HepG2 (cell line): ENCODE data around the gene ZNF132. TPM values are rescaled to one million over a fixed set of nuclear protein-coding genes. Genes with fewer than 3 reads are reported as not detected.

Experiments
- ATAC-seq: fragments of 200-7000 bp; cut with Tn5 transposase; 3 replicates; pipeline ENCODE4 v1.9.1; 2020; ENCODE audit warnings: mild to moderate bottlenecking, moderate library complexity
- BruUV-seq: library from RNA; stranded (reverse); fragments of 400-500 nt; replicated peaks from 2 replicates; lab custom pipeline; 2021; lab: Mats Ljungman, UMichigan
- CTCF ChIA-PET: fragments of 300-600 bp; formaldehyde crosslinking; extraction: SDS; loops from one replicate; lab custom pipeline; 2021; ENCODE audit warnings: low total read pairs, inconsistent platforms, low intra/inter-chr PET ratio; lab: Yijun Ruan, JAX
- POLR2A ChIA-PET: fragments of 350-600 bp; sonication (Branson Sonifier 250); formaldehyde crosslinking; loops from one replicate; lab custom pipeline; 2020; ENCODE audit warnings: antibody characterized with exemption, inconsistent platforms; lab: Yijun Ruan, JAX
- DNase-seq: peaks from one replicate; pipeline ENCODE4 v3.0.0-alpha.2; 2015; ENCODE audit warnings: low spot score
- FAIRE-seq: peaks from 3 replicates; lab custom pipeline; 2011; peaks lifted over from hg19 to GRCh38; lab: Jason Lieb, UNC
- H2AFZ ChIP-seq: one replicate; pipeline ENCODE4 v1.6.1; 2011; ENCODE audit warnings: low read length, inconsistent platforms
- H3K27ac ChIP-seq: fragments of 300-600 bp; 3 replicates; pipeline ENCODE4 v1.8.0; 2011; ENCODE audit warnings: mixed run types, mild to moderate bottlenecking, mixed read lengths, low read length, inconsistent platforms; ENCODE audit not compliant: insufficient read depth; ENCODE audit errors: extremely low read length
- H3K27me3 ChIP-seq, 2 experiments: fragments of 200-600 bp in 1 of 2; 2 replicates in 1 of 2; 3 replicates in 1 of 2; pipeline versions ENCODE4 v1.6.0 to v1.8.0; 2011; ENCODE audit warnings: low read length in 2 of 2, mild to moderate bottlenecking in 2 of 2, moderate library complexity in 2 of 2, inconsistent platforms in 1 of 2; ENCODE audit not compliant: insufficient read depth in 2 of 2, control insufficient read depth in 1 of 2
- H3K36me3 ChIP-seq, 2 experiments: fragments of 200-600 bp in 1 of 2; replicated peaks in 1 of 2; 2 replicates in 1 of 2; 3 replicates in 1 of 2; pipeline versions ENCODE4 v1.5.1 to v1.8.0; 2011; ENCODE audit warnings: low read length in 2 of 2, inconsistent platforms in 1 of 2; ENCODE audit not compliant: insufficient read depth in 2 of 2, control insufficient read depth in 1 of 2
- H3K4me1 ChIP-seq: 2 replicates; pipeline ENCODE4 v1.5.1; 2012; ENCODE audit warnings: low read length, inconsistent platforms; ENCODE audit not compliant: insufficient read depth
- H3K4me2 ChIP-seq: 2 replicates; pipeline ENCODE4 v1.6.0; 2011; ENCODE audit warnings: low read depth, low read length, inconsistent platforms
- H3K4me3 ChIP-seq, 3 experiments: fragments of 200-600 bp in 1 of 3; sonication (generic), shearing (Covaris generic) in 1 of 3; replicated peaks in 1 of 3; 2 replicates each; pipeline ENCODE4 v1.5.1; 2011 to 2016; ENCODE audit warnings: low read length in 3 of 3, inconsistent platforms in 2 of 3, low read depth in 2 of 3, mild to moderate bottlenecking in 2 of 3, control low read depth in 1 of 3, mixed read lengths in 1 of 3; ENCODE audit not compliant: insufficient read depth in 1 of 3
- H3K79me2 ChIP-seq: one replicate; pipeline ENCODE4 v1.6.1; 2011; ENCODE audit warnings: low read length, inconsistent platforms; ENCODE audit not compliant: insufficient read depth
- H3K9ac ChIP-seq: 2 replicates; pipeline ENCODE4 v1.6.0; 2011; ENCODE audit warnings: mild to moderate bottlenecking, low read depth, low read length, inconsistent platforms; ENCODE audit not compliant: insufficient read depth
- H3K9me3 ChIP-seq: 2 replicates; pipeline ENCODE4 v1.5.1; 2012; ENCODE audit warnings: mild to moderate bottlenecking, low read length
- H4K20me1 ChIP-seq: 2 replicates; pipeline ENCODE4 v1.6.0; 2011; ENCODE audit warnings: inconsistent platforms, mild to moderate bottlenecking, low read length, moderate library complexity; ENCODE audit not compliant: insufficient read depth
- ATAD3A ChIP-seq: sonication (generic); formaldehyde crosslinking; IDR thresholded peaks from 2 replicates; pipeline ENCODE4 v1.4.0; 2020; ENCODE audit warnings: missing genetic modification reagents
- CC2D1A ChIP-seq: sonication (generic); formaldehyde crosslinking; IDR thresholded peaks from 2 replicates; pipeline ENCODE4 v1.8.1; 2023; ENCODE audit warnings: mild to moderate bottlenecking, missing genetic modification reagents
- KDM2A ChIP-seq: sonication (generic); formaldehyde crosslinking; IDR thresholded peaks from 2 replicates; pipeline ENCODE4 v1.4.0; 2020; ENCODE audit warnings: low read depth, missing genetic modification reagents, borderline replicate concordance
- MEF2D ChIP-seq: sonication (generic); formaldehyde crosslinking; IDR thresholded peaks from 2 replicates; pipeline ENCODE4 v1.5.1; 2020; ENCODE audit warnings: mild to moderate bottlenecking, missing genetic modification reagents
- MIER3 ChIP-seq: IDR thresholded peaks from 2 replicates; pipeline ENCODE4 v1.6.1; 2016; ENCODE audit warnings: missing compliant biosample characterization, borderline replicate concordance
- SRSF4 ChIP-seq: fragments of 200-400 bp; formaldehyde crosslinking; IDR thresholded peaks from one replicate; pipeline ENCODE4 v1.6.1; 2018; ENCODE audit warnings: mild to moderate bottlenecking, low read depth, low read length, moderate library complexity; ENCODE audit not compliant: poor library complexity, severe bottlenecking
- TMF1 ChIP-seq: sonication (generic); formaldehyde crosslinking; IDR thresholded peaks from 2 replicates; pipeline ENCODE4 v1.8.1; 2022; ENCODE audit warnings: low read depth, missing genetic modification reagents
- ZNF432 ChIP-seq: sonication (generic); formaldehyde crosslinking; IDR thresholded peaks from 2 replicates; pipeline ENCODE4 v1.5.0; 2020; ENCODE audit warnings: missing genetic modification reagents, mild to moderate bottlenecking, borderline replicate concordance
- ZNF446 ChIP-seq: sonication (generic); formaldehyde crosslinking; IDR thresholded peaks from 2 replicates; pipeline ENCODE4 v1.5.0; 2020; ENCODE audit warnings: mild to moderate bottlenecking, missing genetic modification reagents
- ZNF451 ChIP-seq: sonication (generic); formaldehyde crosslinking; IDR thresholded peaks from 2 replicates; pipeline ENCODE4 v1.5.0; 2020; ENCODE audit warnings: mild to moderate bottlenecking, missing genetic modification reagents
- ZNF615 ChIP-seq: sonication (generic); formaldehyde crosslinking; IDR thresholded peaks from 2 replicates; pipeline ENCODE4 v1.5.0; 2020; ENCODE audit warnings: mild to moderate bottlenecking, missing genetic modification reagents, borderline replicate concordance
- ZSCAN20 ChIP-seq: sonication (generic); formaldehyde crosslinking; IDR thresholded peaks from 2 replicates; pipeline ENCODE4 v1.4.0; 2020; ENCODE audit warnings: missing genetic modification reagents, mild to moderate bottlenecking, borderline replicate concordance
- in situ Hi-C: cut with HindIII; loops from 2 replicates; pipeline ENCODE4 v1.10.0; 2017; ENCODE audit warnings: low pct_unique_long_range_greater_than_20kb; ENCODE audit not compliant: extremely low pct_ligation_motif_present
- intact Hi-C: fragments of 100-400 bp; cut with micrococcal nuclease; formaldehyde crosslinking; loops from one replicate; pipeline ENCODE4 v1.10.0; 2022; ENCODE audit not compliant: unreplicated experiment
- polyA plus RNA-seq, 8 experiments: library from polyadenylated mRNA; depleted of rRNA in 3 of 8; stranded (reverse) in 7 of 8; unstranded in 1 of 8; fragments of >200 nt; fragmentation: Illumina TruSeq in 4 of 8; extraction: Trizol in 4 of 8; gene quantifications; 2 replicates each; pipeline versions ENCODE4 v1.2.1 to v1.2.3, GENCODE V29; 2011 to 2016; ENCODE audit warnings: low read depth in 4 of 8, missing spikeins in 1 of 8, mixed read lengths in 1 of 8; ENCODE audit not compliant: insufficient read depth in 1 of 8
- total RNA-seq, 5 experiments: library from RNA; depleted of rRNA; stranded (reverse); fragments of >200 nt; fragmentation: Illumina TruSeq; extraction: Trizol; gene quantifications; 2 replicates each; pipeline ENCODE4 v1.2.3, GENCODE V29; 2016; ENCODE audit warnings: low read depth in 1 of 5
- TF ChIP-seq, protein P1 (sequence below), 2 experiments: sonication (generic) in 1 of 2; formaldehyde crosslinking in 1 of 2; IDR thresholded peaks; 2 replicates each; pipeline versions ENCODE4 v1.5.1 to v1.6.1; 2011 to 2020; ENCODE audit warnings: borderline replicate concordance in 1 of 2, low read depth in 1 of 2, low read length in 1 of 2, mild to moderate bottlenecking in 1 of 2, missing genetic modification reagents in 1 of 2, moderate library complexity in 1 of 2
- TF ChIP-seq, protein P2 (sequence below): sonication (generic); formaldehyde crosslinking; IDR thresholded peaks from 2 replicates; pipeline ENCODE4 v1.5.1; 2020; ENCODE audit warnings: missing genetic modification reagents, mild to moderate bottlenecking, borderline replicate concordance

The ZNF132 gene
- total and polyA plus RNA-seq, 2 of the 13 experiments (the other 11 are each of a cell fraction or from before 2014, with no cell fraction given) = not detected

DNA sequence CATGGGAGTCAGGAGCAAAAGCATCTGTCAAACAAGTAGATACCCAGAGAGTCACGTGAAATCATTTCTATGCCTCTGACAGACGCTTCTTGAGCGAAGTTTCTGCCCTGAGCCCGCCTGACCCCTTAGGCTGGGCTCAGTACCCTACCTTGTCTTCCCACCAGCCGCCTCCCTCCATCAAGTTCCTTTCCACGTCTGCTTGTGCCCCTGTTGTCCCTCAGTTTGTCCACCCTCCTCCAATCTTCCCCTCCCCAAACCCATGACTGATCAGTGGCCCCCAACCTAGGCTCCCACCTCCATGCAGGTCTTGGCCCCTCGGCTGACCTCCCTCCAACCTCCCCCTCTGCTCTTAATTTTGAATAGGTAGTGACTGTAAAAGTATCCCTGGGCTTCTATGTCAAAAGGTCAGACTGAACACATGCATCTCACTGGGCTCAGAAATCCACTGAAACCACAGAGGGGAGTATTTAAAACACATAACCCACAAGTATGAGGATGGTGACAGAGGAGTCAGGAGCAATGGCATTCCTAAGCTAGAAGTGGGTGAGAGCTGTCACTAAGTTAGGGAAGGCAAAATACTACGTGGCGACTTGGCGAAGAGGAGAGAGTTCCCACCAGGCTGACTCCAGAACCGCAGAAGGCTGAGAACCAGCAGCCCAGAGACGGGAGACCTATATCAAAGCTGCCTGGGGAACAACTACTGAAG is 34.5 kb upstream of the ZNF132 start (continued):
- TF ChIP-seq, protein P1, sequence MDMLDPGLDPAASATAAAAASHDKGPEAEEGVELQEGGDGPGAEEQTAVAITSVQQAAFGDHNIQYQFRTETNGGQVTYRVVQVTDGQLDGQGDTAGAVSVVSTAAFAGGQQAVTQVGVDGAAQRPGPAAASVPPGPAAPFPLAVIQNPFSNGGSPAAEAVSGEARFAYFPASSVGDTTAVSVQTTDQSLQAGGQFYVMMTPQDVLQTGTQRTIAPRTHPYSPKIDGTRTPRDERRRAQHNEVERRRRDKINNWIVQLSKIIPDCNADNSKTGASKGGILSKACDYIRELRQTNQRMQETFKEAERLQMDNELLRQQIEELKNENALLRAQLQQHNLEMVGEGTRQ (IDR thresholded peaks at IDR 0.05; ENCODE audit: low read depth, low read length) = no peak
- TF ChIP-seq, protein P1 (CRISPR knock-in tag; IDR thresholded peaks at IDR 0.05; ENCODE audit: borderline replicate concordance) = no peak

DNA sequence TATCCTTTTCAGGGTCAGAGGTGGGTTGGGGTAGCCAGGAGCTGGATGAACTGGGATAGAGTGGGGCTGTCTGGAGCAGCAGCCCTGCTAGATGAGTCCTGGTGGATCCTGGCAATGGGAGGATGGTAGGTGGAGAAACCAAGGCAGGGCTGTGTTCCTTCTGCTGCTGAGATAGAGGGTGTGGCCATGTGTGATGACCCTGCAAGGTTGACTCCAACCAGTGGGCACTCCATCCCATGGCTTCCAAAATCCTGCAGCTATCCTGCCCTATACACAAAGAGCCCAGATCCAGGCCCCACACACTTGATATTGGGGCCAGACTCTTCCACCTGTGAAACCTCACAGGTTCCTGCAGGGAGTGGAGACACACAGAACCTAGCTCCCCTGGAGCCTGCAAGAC is 33.8 kb upstream of the ZNF132 start:
- intact Hi-C loops = no loop called here
- in situ Hi-C loops = no loop called here
- CTCF ChIA-PET = no interaction called here

More for the DNA sequence above, 33.8 kb upstream of the ZNF132 start:
- Histone ChIP-seq H3K4me3 (no peak overlapping the region), H3K27me3 (no peaks in the 10 kb centered on the region; a peak in 1 of 5 replicates), H3K79me2 (no peaks in the 10 kb centered on the region), H3K4me2 (no peak overlapping the region), H3K36me3 (peaks cover 4 to 21% of the 10 kb centered on the region in 2 experiments; a peak in 4 of 5 replicates), H4K20me1 (no peaks in the 10 kb centered on the region), H2AFZ (no peak overlapping the region), H3K4me1 (peaks cover 20% of the 10 kb centered on the region), H3K9ac (no peak overlapping the region), H3K9me3 (no peaks in the 10 kb centered on the region), H3K27ac (no peak overlapping the region)
- TF ChIP-seq MEF2D (no peak), MIER3 (no peak), CC2D1A (no peak), ZNF615 (CRISPR knock-in tag) (no peak), SRSF4 (no peak), TMF1 (no peak), ATAD3A (CRISPR knock-in tag) (no peak), ZNF432 (no peak), ZNF451 (CRISPR knock-in tag) (no peak), ZSCAN20 (no peak), ZNF446 (CRISPR knock-in tag) (no peak), KDM2A (CRISPR knock-in tag) (no peak)
- TF ChIP-seq, protein P2, sequence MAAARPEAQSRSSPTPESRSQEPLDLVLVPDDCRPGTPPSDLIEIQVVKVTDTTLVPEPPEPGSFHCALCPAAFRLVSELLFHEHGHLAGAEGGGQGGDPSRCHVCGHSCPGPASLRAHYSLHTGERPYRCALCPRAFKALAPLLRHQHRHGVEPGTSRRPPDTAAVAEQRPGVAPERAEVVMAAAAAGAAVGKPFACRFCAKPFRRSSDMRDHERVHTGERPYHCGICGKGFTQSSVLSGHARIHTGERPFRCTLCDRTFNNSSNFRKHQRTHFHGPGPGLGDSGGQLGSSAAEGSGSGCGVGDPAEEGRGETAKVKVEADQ (CRISPR knock-in tag) = no peak
- no TSS peak for BruUV-seq
- no peak for FAIRE-seq
- POLR2A ChIA-PET = no interaction called here
- no peak for DNase-seq
- ATAC-seq = no peak
